Neural cell (in vitro differentiated cells): Measurements from ENCODE around the gene SUGCT. TPM values are rescaled to one million over a fixed set of nuclear protein-coding genes. Genes with fewer than 3 reads are reported as not detected.

Source experiments
- H2AFZ ChIP-seq: fragments of 200-600, 300-800 bp; sonication (generic), shearing (Covaris generic); 2 replicates; pipeline ENCODE4 v1.6.0; 2014; ENCODE audit warnings: low read depth, mild to moderate bottlenecking, antibody characterized with exemption, low read length, moderate library complexity
- H3F3A ChIP-seq: fragments of 200-600 bp; shearing (Covaris generic); 2 replicates; pipeline ENCODE4 v1.6.1; 2016; ENCODE audit warnings: mild to moderate bottlenecking, moderate library complexity, mixed read lengths, antibody characterized with exemption, low read length; ENCODE audit not compliant: insufficient read depth, poor library complexity, severe bottlenecking
- H3K27ac ChIP-seq: fragments of 200-600, 300-800 bp; sonication (generic), shearing (Covaris generic); 2 replicates; pipeline ENCODE4 v1.5.1; 2014; ENCODE audit warnings: mild to moderate bottlenecking, low read length, moderate library complexity
- H3K27me3 ChIP-seq: fragments of 300-800, 200-600 bp; sonication (generic), shearing (Covaris generic); 2 replicates; pipeline ENCODE4 v1.6.0; 2014; ENCODE audit warnings: mild to moderate bottlenecking, low read depth, low read length, moderate library complexity; ENCODE audit not compliant: insufficient read depth
- H3K36me3 ChIP-seq: fragments of 300-800, 200-600 bp; sonication (generic), shearing (Covaris generic); 2 replicates; pipeline ENCODE4 v1.5.1; 2014; ENCODE audit warnings: mild to moderate bottlenecking, antibody characterized with exemption, low read length, moderate library complexity; ENCODE audit not compliant: insufficient read depth
- H3K4me2 ChIP-seq: fragments of 300-800, 200-600 bp; sonication (generic), shearing (Covaris generic); 2 replicates; pipeline ENCODE4 v1.6.0; 2014; ENCODE audit warnings: mild to moderate bottlenecking, low read length
- H3K4me3 ChIP-seq: fragments of 300-800, 200-600 bp; sonication (generic), shearing (Covaris generic); 2 replicates; pipeline ENCODE4 v1.5.1; 2014; ENCODE audit warnings: mild to moderate bottlenecking, low read length, moderate library complexity
- H3K79me2 ChIP-seq: fragments of 200-600 bp; shearing (Covaris generic); replicated peaks from 2 replicates; pipeline ENCODE4 v1.6.0; 2014; ENCODE audit warnings: mild to moderate bottlenecking, low read length, moderate library complexity; ENCODE audit not compliant: insufficient read depth
- H3K9ac ChIP-seq: fragments of 300-800, 200-600 bp; sonication (generic), shearing (Covaris generic); 2 replicates; pipeline ENCODE4 v1.6.1; 2016; ENCODE audit warnings: mild to moderate bottlenecking, low read length, mixed read lengths
- H3K9me2 ChIP-seq: fragments of 200-600 bp; shearing (Covaris generic); 2 replicates; pipeline ENCODE4 v1.6.1; 2016; ENCODE audit warnings: mild to moderate bottlenecking, low read length, mixed read lengths; ENCODE audit not compliant: insufficient read depth
- H3K9me3 ChIP-seq: fragments of 200-600, 300-800 bp; sonication (generic), shearing (Covaris generic); 2 replicates; pipeline ENCODE4 v1.6.1; 2016; ENCODE audit warnings: mild to moderate bottlenecking, mixed run types, low read length, moderate library complexity, mixed read lengths
- H4K20me1 ChIP-seq: fragments of 200-600 bp; shearing (Covaris generic); 2 replicates; pipeline ENCODE4 v1.6.1; 2016; ENCODE audit warnings: mild to moderate bottlenecking, mixed run types; ENCODE audit not compliant: insufficient read depth
- EP300 ChIP-seq: fragments of 450-650 bp; conservative IDR thresholded peaks from 2 replicates; pipeline ENCODE4 v1.6.1; 2014; ENCODE audit warnings: antibody characterized with exemption, mild to moderate bottlenecking, moderate library complexity; ENCODE audit not compliant: poor library complexity, severe bottlenecking
- EZH2 ChIP-seq: fragments of 200-600, 300-800 bp; shearing (Covaris generic), sonication (generic); IDR thresholded peaks from 2 replicates; pipeline ENCODE4 v1.6.1; 2014; ENCODE audit warnings: antibody characterized with exemption, low read length, borderline replicate concordance, mild to moderate bottlenecking; ENCODE audit not compliant: insufficient read depth, poor library complexity, severe bottlenecking
- MXI1 ChIP-seq: fragments of 450-650 bp; conservative IDR thresholded peaks from 2 replicates; pipeline ENCODE4 v1.6.1; 2014; ENCODE audit warnings: antibody characterized with exemption, mild to moderate bottlenecking; ENCODE audit not compliant: poor library complexity, severe bottlenecking
- POLR2AphosphoS5 ChIP-seq: IDR thresholded peaks from 2 replicates; pipeline ENCODE4 v1.6.1; 2012
- RAD21 ChIP-seq: fragments of 450-650 bp; conservative IDR thresholded peaks from 2 replicates; pipeline ENCODE4 v1.6.1; 2014; ENCODE audit warnings: antibody characterized with exemption, mild to moderate bottlenecking, moderate library complexity
- REST ChIP-seq: IDR thresholded peaks from 2 replicates; pipeline ENCODE4 v1.6.1; 2012; ENCODE audit warnings: borderline replicate concordance
- SMC3 ChIP-seq: fragments of 450-650 bp; conservative IDR thresholded peaks from 2 replicates; pipeline ENCODE4 v1.6.1; 2014; ENCODE audit warnings: antibody characterized with exemption, mild to moderate bottlenecking, moderate library complexity; ENCODE audit not compliant: poor library complexity
- TAF1 ChIP-seq: IDR thresholded peaks from 2 replicates; pipeline ENCODE4 v1.6.1; 2012; ENCODE audit warnings: low read depth
- polyA plus RNA-seq: library from polyadenylated mRNA; depleted of rRNA; stranded (reverse); fragments of >200 nt; gene quantifications from 2 replicates; pipeline ENCODE4 v1.2.3, GENCODE V29; 2014
- TF ChIP-seq, protein P1 (sequence below): fragments of 450-650 bp; IDR thresholded peaks from 2 replicates; pipeline ENCODE4 v1.5.1; 2014; ENCODE audit warnings: antibody characterized with exemption, mild to moderate bottlenecking, moderate library complexity; ENCODE audit not compliant: poor library complexity, severe bottlenecking

Gene SUGCT
- polyA plus RNA-seq, 1 donor from 2014 or later: not detected

DNA sequence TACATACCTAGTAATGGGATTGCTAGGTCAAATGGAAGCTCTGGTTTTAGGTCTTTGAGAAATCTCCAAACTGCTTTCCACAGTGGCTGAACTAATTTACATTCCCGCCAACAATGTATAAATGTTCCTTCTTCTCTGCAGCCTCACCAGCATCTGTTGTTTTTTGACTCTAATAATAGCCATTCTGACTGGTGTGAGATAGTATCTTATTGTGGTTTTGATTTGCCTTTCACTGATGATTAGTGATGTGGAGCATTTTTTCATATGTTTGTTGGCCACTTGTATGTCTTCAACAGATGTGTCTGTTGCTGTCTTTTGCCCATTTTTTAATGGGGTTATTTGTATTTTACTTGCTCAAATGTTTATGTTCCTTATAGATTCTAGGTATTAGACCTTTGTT is 675.5 kb downstream of the SUGCT start:
- no peak overlapping the region for H3K9ac ChIP-seq
- H3K27me3 ChIP-seq: no peaks in the 10 kb centered on the region
- no peaks in the 10 kb centered on the region for H3K9me3 ChIP-seq
- no peak overlapping the region for H3K27ac ChIP-seq
- TF ChIP-seq MXI1: no peak
- TF ChIP-seq RAD21: no peak
- no peak for TF ChIP-seq EZH2
- TF ChIP-seq REST: no peak
- no peak for TF ChIP-seq EP300
- TF ChIP-seq TAF1: no peak
- TF ChIP-seq, protein P1, sequence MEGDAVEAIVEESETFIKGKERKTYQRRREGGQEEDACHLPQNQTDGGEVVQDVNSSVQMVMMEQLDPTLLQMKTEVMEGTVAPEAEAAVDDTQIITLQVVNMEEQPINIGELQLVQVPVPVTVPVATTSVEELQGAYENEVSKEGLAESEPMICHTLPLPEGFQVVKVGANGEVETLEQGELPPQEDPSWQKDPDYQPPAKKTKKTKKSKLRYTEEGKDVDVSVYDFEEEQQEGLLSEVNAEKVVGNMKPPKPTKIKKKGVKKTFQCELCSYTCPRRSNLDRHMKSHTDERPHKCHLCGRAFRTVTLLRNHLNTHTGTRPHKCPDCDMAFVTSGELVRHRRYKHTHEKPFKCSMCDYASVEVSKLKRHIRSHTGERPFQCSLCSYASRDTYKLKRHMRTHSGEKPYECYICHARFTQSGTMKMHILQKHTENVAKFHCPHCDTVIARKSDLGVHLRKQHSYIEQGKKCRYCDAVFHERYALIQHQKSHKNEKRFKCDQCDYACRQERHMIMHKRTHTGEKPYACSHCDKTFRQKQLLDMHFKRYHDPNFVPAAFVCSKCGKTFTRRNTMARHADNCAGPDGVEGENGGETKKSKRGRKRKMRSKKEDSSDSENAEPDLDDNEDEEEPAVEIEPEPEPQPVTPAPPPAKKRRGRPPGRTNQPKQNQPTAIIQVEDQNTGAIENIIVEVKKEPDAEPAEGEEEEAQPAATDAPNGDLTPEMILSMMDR: no peak
- TF ChIP-seq SMC3: no peak
- no peak for TF ChIP-seq POLR2AphosphoS5
- H3K4me2 ChIP-seq: no peak overlapping the region
- no peaks in the 10 kb centered on the region for H4K20me1 ChIP-seq
- no peaks in the 10 kb centered on the region for H3K36me3 ChIP-seq
- no peaks in the 10 kb centered on the region for H3F3A ChIP-seq
- H3K9me2 ChIP-seq: no peaks in the 10 kb centered on the region
- no peaks in the 10 kb centered on the region for H3K79me2 ChIP-seq
- no peak overlapping the region for H2AFZ ChIP-seq
- no peak overlapping the region for H3K4me3 ChIP-seq

DNA sequence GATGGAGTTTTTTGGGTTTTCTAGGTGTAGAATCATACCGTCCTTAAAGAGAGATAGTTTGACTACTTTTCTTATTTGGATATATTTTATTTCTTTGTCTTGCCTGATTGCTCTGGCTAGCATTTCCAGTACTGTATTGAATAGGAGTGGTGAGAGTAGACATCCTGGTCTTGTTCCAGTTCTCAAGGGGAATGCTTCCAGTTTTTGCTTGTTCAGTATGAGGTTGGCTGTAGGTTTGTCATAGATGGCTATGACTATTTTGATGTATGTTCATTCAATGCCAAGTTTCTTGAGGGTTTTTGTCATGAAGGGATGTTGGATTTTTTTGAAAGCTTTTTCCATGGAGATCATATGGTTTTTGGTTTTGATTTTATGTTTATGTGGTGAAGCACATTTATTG is 676.9 kb downstream of the SUGCT start:
- Histone ChIP-seq H3K36me3 (no peaks in the 10 kb centered on the region), H2AFZ (no peak overlapping the region), H3K27ac (no peak overlapping the region), H3F3A (no peaks in the 10 kb centered on the region), H3K9ac (no peak overlapping the region), H3K4me3 (no peak overlapping the region), H3K9me3 (no peaks in the 10 kb centered on the region), H3K9me2 (no peaks in the 10 kb centered on the region), H3K27me3 (no peaks in the 10 kb centered on the region), H3K4me2 (no peak overlapping the region), H4K20me1 (no peaks in the 10 kb centered on the region), H3K79me2 (no peaks in the 10 kb centered on the region)
- TF ChIP-seq MXI1 (no peak), EZH2 (no peak), EP300 (no peak), RAD21 (no peak), REST (no peak), TAF1 (no peak), POLR2AphosphoS5 (no peak), SMC3 (no peak)
- TF ChIP-seq, protein P1: no peak
